OCI-LY7 (cell line): Measurements from ENCODE around the gene PRR18.

Experiments used
- CTCF ChIP-seq: fragments of 200-600 bp; sonication (generic); conservative IDR thresholded peaks from 2 replicates; pipeline ENCODE4 v1.5.1; 2014; ENCODE audit warnings: mild to moderate bottlenecking, antibody characterized with exemption, low read length, moderate library complexity, mixed read lengths
- EZH2phosphoT487 ChIP-seq: fragments of 200-600 bp; sonication (generic); IDR thresholded peaks from 2 replicates; pipeline ENCODE4 v1.6.1; 2018; ENCODE audit warnings: low read depth, borderline replicate concordance, mild to moderate bottlenecking, mixed run types, antibody characterized with exemption, low read length, moderate library complexity, mixed read lengths

GRCh38 chr6:166315436-166315835, 7.2 kb upstream of the PRR18 start:
- TF ChIP-seq CTCF = no peak
- TF ChIP-seq EZH2phosphoT487 = no peak
